ENCODE data around the gene ECSIT. TPM values are rescaled to one million over a fixed set of nuclear protein-coding genes. Genes with fewer than 3 reads are reported as not detected.

Gene ECSIT
- total RNA-seq, 2 experiments from 2014 or later = 34.7 to 37.1 TPM

GRCh38 chr19:11558881-11559828 lies 30.2 kb upstream of the ECSIT start, which contains the start of gene ELOF1:
ELOF1 (minus strand) TSS chr19:11559230; CDS start chr19:11554347, 4,883 bp downstream.
- Mint-ChIP-seq H3K27ac (peak within 1 kb of the TSS; percentile 93), H3K4me1 (peaks cover 31% of the 10 kb centered on the region), H3K36me3 (peaks cover 2% of the 10 kb centered on the region), H3K4me3 (peak within 1 kb of the TSS; percentile 96), H3K9me3 (no peaks in the 10 kb centered on the region), H3K27me3 (no peaks in the 10 kb centered on the region)
- DNase-seq = peak; percentile 95
- ATAC-seq (ENCODE audit: low read depth) = peak; percentile 96
- POLR2A ChIA-PET = interaction anchor here (0.6 to 2.7 kb wide), 10 partner anchors 19 to 1238 kb away, joined by 3 to 9 read pairs (median 6); partner anchors contain the start of genes DHPS and ZNF653

GRCh38 chr19:11556634-11557420 lies 27.9 kb upstream of the ECSIT start:
- Mint-ChIP-seq H3K4me3 (peak overlapping the region; percentile 40), H3K27me3 (no peaks in the 10 kb centered on the region), H3K9me3 (no peaks in the 10 kb centered on the region), H3K4me1 (peaks cover 29% of the 10 kb centered on the region), H3K27ac (peak overlapping the region; percentile 46), H3K36me3 (peaks cover 5% of the 10 kb centered on the region)
- POLR2A ChIA-PET = interaction anchor here (0.7 kb wide), 1 partner anchor 8 kb away, joined by 3 read pairs; no protein-coding TSS in a partner anchor
- DNase-seq (no peak), ATAC-seq (ENCODE audit: low read depth) (no peak)

GRCh38 chr19:11555246-11555645 lies 26.3 kb upstream of the ECSIT start:
- H3K9me3 Mint-ChIP-seq = no peaks in the 10 kb centered on the region
- POLR2A ChIA-PET = interaction anchor here (0.6 kb wide), 1 partner anchor 159 kb away, joined by 3 read pairs; no protein-coding TSS in a partner anchor
- no peak for ATAC-seq (ENCODE audit: low read depth)
- no peak for DNase-seq
- peaks cover 5% of the 10 kb centered on the region for H3K36me3 Mint-ChIP-seq
- H3K27ac Mint-ChIP-seq = no peak overlapping the region
- no peaks in the 10 kb centered on the region for H3K27me3 Mint-ChIP-seq
- peaks cover 22% of the 10 kb centered on the region for H3K4me1 Mint-ChIP-seq
- H3K4me3 Mint-ChIP-seq = no peak overlapping the region

- peak; percentile 4 for ATAC-seq (ENCODE audit: low read depth)
- H3K4me3 Mint-ChIP-seq = peak overlapping the region; percentile 7
- POLR2A ChIA-PET = no interaction called here
Measured at GRCh38 chr19:11554160-11554559, 25.2 kb upstream of the ECSIT start.

GRCh38 chr19:11552666-11553372 lies 23.9 kb upstream of the ECSIT start:
- DNase-seq (no peak), ATAC-seq (ENCODE audit: low read depth) (no peak)
- H3K4me1 Mint-ChIP-seq = peaks cover 16% of the 10 kb centered on the region
- POLR2A ChIA-PET = no interaction called here
- no peak overlapping the region for H3K27ac Mint-ChIP-seq
- H3K9me3 Mint-ChIP-seq = no peaks in the 10 kb centered on the region
- H3K27me3 Mint-ChIP-seq = no peaks in the 10 kb centered on the region
- peaks cover 5% of the 10 kb centered on the region for H3K36me3 Mint-ChIP-seq
- H3K4me3 Mint-ChIP-seq = no peak overlapping the region

More at GRCh38 chr19:11554160-11554559, 25.2 kb upstream of the ECSIT start:
- no peak for DNase-seq
- H3K27me3 Mint-ChIP-seq = no peaks in the 10 kb centered on the region
- H3K9me3 Mint-ChIP-seq = no peaks in the 10 kb centered on the region
- H3K4me1 Mint-ChIP-seq = peaks cover 20% of the 10 kb centered on the region
- peaks cover 5% of the 10 kb centered on the region for H3K36me3 Mint-ChIP-seq
- H3K27ac Mint-ChIP-seq = peak overlapping the region; percentile 69

GRCh38 chr19:11551603-11552235 lies 22.8 kb upstream of the ECSIT start:
- no peak overlapping the region for H3K27ac Mint-ChIP-seq
- no peaks in the 10 kb centered on the region for H3K27me3 Mint-ChIP-seq
- no peak overlapping the region for H3K4me3 Mint-ChIP-seq
- H3K9me3 Mint-ChIP-seq = no peaks in the 10 kb centered on the region
- ATAC-seq (ENCODE audit: low read depth) = peak; percentile 43
- H3K4me1 Mint-ChIP-seq = peaks cover 10% of the 10 kb centered on the region
- peaks cover 5% of the 10 kb centered on the region for H3K36me3 Mint-ChIP-seq
- DNase-seq = no peak
- POLR2A ChIA-PET = no interaction called here

- Mint-ChIP-seq H3K4me3 (no peak overlapping the region), H3K4me1 (peaks cover 7% of the 10 kb centered on the region), H3K27me3 (no peaks in the 10 kb centered on the region), H3K36me3 (peaks cover 4% of the 10 kb centered on the region), H3K27ac (no peak overlapping the region), H3K9me3 (no peaks in the 10 kb centered on the region)
- DNase-seq = no peak
- POLR2A ChIA-PET = interaction anchor here (0.6 kb wide), 1 partner anchor 529 kb away, joined by 4 read pairs; no protein-coding TSS in a partner anchor
- ATAC-seq (ENCODE audit: low read depth) = no peak
Measured at GRCh38 chr19:11550265-11550664, 21.3 kb upstream of the ECSIT start.

- H3K9me3 Mint-ChIP-seq = no peaks in the 10 kb centered on the region
- POLR2A ChIA-PET = interaction anchor here (0.5 kb wide), 1 partner anchor 454 kb away, joined by 3 read pairs; no protein-coding TSS in a partner anchor
- ATAC-seq (ENCODE audit: low read depth) = no peak
Measured at GRCh38 chr19:11549386-11549953, 20.5 kb upstream of the ECSIT start.

GRCh38 chr19:11547929-11548700 lies 19.2 kb upstream of the ECSIT start:
- peaks cover 4% of the 10 kb centered on the region for H3K4me1 Mint-ChIP-seq
- H3K27me3 Mint-ChIP-seq = peaks cover 3% of the 10 kb centered on the region
- H3K36me3 Mint-ChIP-seq = no peaks in the 10 kb centered on the region
- H3K27ac Mint-ChIP-seq = no peak overlapping the region
- no peak overlapping the region for H3K4me3 Mint-ChIP-seq
- H3K9me3 Mint-ChIP-seq = no peaks in the 10 kb centered on the region
- DNase-seq (no peak), ATAC-seq (ENCODE audit: low read depth) (no peak)
- POLR2A ChIA-PET = interaction anchor here (0.6 kb wide), 2 partner anchors 9 to 39 kb away, joined by 3 read pairs; no protein-coding TSS in a partner anchor

More at GRCh38 chr19:11549386-11549953, 20.5 kb upstream of the ECSIT start:
- Mint-ChIP-seq H3K27ac (no peak overlapping the region), H3K27me3 (peaks cover 3% of the 10 kb centered on the region), H3K36me3 (peaks cover 4% of the 10 kb centered on the region), H3K4me1 (peaks cover 10% of the 10 kb centered on the region), H3K4me3 (no peak overlapping the region)
- no peak for DNase-seq

GRCh38 chr19:11541238-11541637 lies 12.3 kb upstream of the ECSIT start:
- no peak overlapping the region for H3K27ac Mint-ChIP-seq
- H3K9me3 Mint-ChIP-seq = no peaks in the 10 kb centered on the region
- DNase-seq (no peak), ATAC-seq (ENCODE audit: low read depth) (no peak)
- H3K4me1 Mint-ChIP-seq = peaks cover 8% of the 10 kb centered on the region
- H3K4me3 Mint-ChIP-seq = no peak overlapping the region
- no peaks in the 10 kb centered on the region for H3K36me3 Mint-ChIP-seq
- POLR2A ChIA-PET = no interaction called here
- H3K27me3 Mint-ChIP-seq = peaks cover 26% of the 10 kb centered on the region

GRCh38 chr19:11540645-11541044 lies 11.7 kb upstream of the ECSIT start:
- no peak overlapping the region for H3K4me3 Mint-ChIP-seq
- ATAC-seq (ENCODE audit: low read depth) (no peak), DNase-seq (no peak)
- POLR2A ChIA-PET = no interaction called here
- peaks cover 26% of the 10 kb centered on the region for H3K27me3 Mint-ChIP-seq
- no peaks in the 10 kb centered on the region for H3K36me3 Mint-ChIP-seq
- H3K4me1 Mint-ChIP-seq = peaks cover 9% of the 10 kb centered on the region
- no peak overlapping the region for H3K27ac Mint-ChIP-seq
- no peaks in the 10 kb centered on the region for H3K9me3 Mint-ChIP-seq

Data from activated naive CD8-positive, alpha-beta T cell treated with anti-CD3 and anti-CD28 coated beads, Interleukin-2, amount 10 ng/mL, durations not matched to agents 7 days and 5 days (primary cell).